T-helper 22 cell (primary cell): ENCODE data around the gene STYK1.
"Not testable (repeated sequence)": the region's sequence is repeated elsewhere in the genome, so short reads cannot be mapped to it uniquely, and the experiment has no call there.

Experiments
- DNase-seq: peaks from one replicate; pipeline ENCODE4 v3.0.0-alpha.2; 2020; ENCODE audit warnings: low read depth

Gene STYK1

DNA sequence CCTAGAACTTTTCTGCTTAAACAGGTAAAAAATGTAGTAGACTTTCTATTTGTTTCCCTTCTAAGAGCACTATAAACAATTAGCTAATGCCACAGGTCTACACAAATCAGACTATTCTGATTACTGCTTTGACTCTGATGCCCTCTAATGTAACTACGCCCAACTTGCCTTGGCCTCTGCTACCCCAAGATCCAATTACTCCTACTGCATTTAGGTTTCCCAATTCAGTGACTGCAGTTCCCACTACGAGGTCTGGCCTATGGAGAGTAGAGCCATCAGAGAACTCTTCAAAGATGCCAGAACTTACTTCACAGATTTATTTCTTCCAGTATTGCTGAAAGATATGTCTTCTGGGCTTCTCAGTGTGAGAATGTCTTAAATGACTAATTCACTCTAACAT lies 15.3 kb upstream of the STYK1 start:
- DNase-seq: no peak

DNA sequence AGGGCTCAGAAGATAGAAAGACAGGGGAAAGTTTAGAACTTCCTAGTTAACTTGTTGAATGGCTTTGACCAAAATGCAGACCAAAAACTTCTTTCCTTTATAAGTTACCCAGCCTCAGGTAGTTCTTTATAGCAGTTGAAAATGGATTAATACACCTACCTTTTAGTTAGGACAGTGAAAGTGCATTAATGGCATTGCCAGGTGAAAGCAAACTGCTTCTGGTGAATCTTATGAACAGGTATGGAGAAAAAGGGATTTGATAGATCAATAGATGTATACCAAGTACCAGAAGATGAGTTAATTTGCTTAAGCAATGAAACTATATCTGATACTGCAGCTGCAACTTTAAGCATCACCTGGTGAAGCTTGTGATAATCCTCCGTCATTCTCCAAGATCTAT lies 14.2 kb upstream of the STYK1 start:
- DNase-seq: no peak

DNA sequence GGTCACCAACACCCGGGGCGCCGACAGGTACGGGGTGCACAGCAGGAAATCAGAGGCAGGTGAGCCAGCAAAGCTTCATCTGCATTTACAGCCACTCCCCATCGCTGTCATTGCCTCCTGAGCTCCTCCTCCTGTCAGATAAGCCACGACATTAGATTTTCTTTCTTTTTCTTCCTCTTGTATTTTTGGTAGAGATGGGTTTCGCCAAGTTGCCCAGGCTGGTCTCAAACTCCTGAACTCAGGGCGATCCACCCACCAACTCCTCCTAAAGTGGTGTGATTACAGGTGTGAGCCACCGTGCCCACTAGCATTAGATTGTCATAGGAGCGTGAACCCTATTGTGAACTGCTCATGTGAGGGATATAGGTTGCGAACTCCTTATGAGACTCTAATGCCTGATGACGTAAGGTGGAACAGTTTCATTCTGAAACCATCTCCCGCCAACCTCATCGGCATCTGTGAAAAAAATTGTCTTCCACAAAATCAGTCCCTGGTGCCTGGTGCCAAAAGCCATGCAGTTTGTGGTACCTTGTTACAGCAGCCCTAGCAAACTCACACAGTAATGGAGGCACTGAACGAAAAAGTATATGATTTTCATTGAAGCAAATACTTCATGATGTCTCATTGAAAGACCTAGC lies 1.5 kb downstream of the STYK1 start:
- DNase-seq: no peak

DNA sequence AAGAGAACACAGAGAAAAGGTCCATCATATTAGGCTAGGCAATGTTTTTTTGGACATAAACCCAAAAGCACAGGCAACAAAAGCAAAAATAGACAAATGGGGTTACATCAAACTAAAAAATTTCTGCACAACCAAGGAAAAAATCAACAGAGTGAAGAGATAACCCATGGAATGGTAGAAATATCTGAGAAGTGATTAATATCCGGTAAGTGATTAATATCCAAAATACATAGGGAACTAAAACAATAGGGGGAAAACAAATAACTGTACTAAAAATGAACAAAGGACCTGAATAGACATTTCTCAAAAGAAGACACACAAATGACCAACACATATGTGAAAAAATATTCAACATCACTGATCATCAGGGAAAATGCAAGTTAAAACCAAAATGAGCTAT lies 4.3 kb downstream of the STYK1 start:
- no peak for DNase-seq

DNA sequence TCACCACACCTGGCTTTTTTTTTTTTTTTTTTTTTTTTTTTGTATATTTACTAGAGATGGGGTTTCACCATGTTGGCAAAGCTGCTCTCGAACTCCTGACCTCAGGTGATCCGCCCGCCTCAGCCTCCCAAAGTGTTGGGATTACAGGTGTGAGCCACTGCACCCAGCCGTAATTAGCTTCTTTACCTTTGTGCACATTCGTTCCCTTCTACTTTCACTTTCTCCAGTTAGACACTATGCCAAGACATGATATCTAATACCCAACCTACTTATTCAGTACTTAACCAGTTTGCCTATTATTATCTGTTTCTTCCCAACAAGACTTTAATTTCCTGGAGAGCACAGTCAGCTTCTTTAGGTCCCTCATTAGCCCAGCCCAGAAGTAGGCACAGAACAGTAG lies 5.3 kb downstream of the STYK1 start:
- no peak for DNase-seq

DNA sequence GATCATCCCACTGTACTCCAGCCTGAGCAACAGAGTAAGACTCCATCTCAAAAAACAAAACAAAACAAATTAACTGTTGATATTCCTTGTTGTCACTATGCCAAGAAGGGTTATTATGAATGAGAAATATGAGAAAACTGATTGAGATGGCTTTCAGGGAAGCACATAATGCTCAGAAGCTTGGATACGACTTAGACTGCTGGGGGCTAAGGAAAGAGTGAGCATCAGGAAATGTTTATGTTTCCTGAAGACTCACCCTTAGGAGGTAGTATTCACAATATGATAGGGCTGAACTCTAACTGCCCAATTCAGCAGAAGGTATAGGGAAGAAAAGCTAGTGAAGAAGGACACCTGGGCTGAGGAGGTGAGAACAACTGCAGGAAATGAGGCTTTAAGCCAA lies 6.3 kb downstream of the STYK1 start:
- DNase-seq: no peak

DNA sequence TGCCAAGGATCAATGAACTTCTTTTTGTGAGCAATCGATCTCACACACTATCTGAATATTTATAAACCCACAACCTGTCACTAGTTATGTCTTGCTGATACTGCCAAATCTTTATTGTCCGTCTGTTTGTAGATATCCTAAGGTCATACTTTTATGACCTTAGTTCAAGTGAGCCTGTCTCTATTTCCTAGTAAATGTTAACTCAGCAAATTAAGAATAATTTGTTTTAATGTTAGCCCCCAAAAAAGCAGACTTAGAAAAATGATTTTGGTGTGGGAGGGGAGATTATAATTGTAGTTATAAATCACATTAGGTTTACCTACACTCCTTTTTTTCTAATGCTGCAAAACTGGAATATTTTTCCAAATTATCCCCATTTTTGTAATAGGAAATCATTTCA lies 9.4 kb downstream of the STYK1 start:
- no peak for DNase-seq

DNA sequence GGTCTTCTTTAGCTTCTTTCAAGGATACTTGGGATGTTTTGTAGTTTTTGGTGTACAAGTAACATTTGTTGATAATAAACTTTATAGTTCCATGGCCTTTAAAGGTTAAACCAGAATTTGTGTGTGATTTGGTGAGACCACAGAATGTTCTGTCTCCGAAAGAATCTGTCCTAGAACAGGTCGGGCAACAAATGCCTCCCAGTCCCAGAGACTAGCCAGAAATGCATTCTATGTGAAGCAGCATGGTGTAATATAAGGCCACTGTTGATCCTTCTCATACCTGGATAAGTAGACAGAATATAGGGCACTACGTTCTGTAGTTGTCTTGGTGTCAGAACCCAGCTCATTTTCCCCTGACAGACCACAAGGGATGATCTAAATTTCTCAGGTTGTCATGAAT lies 10.0 kb downstream of the STYK1 start:
- no peak for DNase-seq

DNA sequence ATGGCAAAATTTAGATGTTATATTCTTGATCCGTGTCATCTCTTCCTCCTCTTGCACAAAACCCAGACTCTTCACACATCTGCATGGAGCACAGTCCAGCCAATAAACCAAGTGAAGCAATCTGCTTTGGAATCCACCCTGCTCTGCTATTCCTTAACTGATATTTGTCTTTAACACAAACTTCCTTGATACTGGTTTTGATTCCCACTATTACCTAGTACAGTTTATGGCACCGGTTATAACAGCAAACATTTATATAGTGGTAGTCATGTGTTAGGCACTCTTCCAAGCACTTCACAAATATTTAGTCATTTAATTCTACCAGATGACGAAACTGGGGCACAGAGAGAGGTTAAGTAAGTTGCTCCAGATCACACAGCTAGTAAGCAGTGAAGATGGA lies 12.5 kb downstream of the STYK1 start:
- no peak for DNase-seq

DNA sequence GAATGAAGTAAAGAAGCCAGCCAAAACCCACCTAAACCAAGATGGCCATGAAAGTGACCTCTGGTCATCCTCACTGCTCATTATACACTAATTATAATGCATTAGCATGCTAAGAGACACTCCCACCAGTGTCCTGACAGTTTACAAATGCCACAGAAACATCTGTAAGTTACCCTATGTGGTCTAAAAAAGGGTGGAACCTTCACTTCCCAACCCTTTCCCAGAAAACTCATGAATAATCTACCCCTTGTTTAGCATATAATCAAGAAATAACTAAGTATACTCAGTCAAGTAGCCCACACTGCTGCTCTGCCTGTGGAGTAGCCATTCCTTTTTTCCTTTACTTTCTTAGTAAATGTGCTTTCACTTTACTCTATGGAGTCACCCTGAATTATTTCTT lies 19.8 kb downstream of the STYK1 start:
- DNase-seq: no peak

DNA sequence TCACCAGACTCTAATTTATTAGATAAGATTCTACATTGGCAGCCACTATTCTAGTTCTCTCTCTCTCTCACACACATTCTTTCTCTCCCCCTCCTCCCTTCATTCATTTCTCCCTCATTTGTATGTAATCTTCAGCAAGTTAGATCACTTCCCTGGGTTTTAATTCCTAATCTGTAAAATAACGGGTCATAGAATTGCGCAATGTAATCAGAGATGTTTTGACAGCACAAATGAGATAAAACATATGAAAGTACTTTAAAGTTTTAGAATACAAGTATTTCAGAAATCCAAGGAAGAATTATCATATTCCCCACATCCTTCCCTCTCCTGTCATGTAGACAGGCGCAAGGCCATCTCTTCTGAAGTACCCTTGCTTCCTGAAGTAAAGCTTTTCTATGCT lies 21.7 kb downstream of the STYK1 start:
- no peak for DNase-seq

DNA sequence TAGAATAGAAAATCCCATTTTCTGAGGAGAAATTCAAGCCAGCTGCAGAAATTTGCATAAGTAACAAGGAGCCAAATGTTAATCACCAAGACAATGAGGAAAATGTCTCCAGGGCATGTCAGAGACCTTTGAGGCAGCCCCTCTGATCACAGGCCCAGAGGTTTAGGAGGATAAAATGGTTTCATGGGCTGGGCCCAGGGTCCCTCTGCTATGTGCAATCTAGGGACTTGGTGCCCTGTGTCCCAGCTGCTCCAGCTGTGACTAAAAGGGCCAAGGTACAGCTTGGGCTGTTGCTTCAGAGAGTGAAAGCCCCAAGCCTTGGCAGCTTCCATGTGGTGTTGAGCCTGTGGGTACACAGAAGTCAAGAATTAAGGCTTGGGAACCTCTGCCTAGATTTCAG lies 27.3 kb downstream of the STYK1 start:
- DNase-seq: not testable (repeated sequence)

DNA sequence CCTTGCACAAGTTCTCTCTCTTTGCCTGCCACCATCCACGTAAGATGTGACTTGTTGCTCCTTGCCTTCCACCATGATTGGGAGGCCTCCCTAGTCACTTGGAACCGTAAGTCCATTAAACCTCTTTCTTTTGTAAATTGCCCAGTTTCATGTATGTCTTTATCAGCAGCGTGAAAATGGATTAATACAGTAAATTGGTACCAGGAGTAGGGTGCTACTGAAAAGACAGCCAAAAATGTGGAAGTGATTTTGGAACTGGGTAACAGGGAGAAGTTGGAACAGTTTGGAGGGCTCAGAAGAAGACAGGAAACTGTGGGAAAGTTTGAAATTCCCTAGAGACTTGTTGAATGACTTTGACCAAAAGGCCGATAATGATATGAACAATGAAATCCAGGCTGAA lies 27.9 kb downstream of the STYK1 start:
- DNase-seq: no peak

DNA sequence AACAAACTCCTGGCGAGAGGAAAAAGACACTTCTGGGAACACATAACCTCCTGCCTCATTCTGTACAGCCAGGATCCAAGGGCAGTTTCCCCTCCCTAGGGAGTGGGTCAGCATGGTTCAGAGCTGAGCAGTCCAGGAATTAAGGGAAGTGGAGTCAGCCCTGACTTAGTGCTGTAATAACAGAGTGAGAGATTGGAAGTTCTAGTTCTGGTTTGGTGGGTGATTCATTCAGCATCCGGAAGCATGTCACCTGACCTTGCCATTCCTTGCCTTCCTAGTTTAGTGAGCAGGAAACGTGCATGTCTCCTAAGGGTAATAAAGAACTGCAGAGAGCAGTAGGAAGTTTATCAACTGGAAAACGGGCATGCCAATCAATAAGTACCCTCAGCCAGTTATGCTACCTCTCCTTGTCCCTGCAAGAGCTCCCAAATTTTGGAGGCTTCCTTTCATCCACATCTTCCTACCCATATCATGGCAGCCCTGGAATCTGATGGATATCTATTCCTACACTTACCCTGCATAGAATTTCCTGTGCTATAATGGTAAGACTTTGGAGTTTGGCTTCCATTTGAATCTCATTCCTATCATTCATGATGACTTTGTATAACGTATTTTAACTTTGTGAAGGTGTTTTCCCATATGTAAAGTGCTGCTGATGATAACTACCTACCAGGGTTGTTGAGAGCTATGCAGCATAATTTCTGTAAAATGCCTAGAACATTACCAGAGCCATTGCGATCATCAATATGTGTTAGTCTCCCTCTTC lies 31.9 kb downstream of the STYK1 start:
- DNase-seq: no peak

DNA sequence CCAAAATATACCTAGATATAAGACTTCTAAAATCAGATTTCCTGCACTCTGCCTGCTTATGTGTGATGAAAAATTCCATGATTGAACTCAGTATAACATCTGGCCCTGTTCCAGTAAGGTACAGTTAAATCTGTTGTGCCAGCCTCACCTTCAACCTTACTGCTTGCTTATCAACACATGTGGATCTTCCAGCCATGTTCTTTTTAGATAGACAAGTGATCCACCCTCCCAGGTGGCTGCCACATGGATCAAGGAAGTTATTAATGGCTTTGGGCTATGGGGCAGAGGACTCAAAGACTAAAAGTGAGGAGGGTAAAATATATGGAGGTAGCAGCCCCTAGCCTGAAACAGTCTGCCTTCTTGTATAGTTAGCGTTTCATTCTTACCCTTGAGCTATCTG lies 35.1 kb downstream of the STYK1 start:
- DNase-seq: no peak

DNA sequence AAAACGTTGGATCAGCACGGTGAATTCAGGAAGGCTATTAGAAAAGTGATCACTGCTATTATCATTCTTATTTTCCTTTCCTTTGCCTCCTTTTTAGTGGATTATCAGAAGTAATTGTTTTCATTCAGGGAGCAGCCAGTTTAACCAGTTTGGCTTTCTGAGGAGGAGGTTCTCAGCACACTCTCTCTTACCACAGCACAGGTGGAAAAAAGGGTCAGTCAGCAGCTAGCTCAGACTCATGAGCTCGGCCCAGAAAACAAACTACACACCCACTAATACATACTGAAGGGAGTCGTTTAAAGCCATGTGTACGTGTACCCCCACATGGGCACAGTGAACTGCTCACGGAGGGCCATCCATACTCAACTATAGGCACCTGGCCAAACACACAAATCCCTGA lies 37.2 kb downstream of the STYK1 start:
- DNase-seq: no peak

DNA sequence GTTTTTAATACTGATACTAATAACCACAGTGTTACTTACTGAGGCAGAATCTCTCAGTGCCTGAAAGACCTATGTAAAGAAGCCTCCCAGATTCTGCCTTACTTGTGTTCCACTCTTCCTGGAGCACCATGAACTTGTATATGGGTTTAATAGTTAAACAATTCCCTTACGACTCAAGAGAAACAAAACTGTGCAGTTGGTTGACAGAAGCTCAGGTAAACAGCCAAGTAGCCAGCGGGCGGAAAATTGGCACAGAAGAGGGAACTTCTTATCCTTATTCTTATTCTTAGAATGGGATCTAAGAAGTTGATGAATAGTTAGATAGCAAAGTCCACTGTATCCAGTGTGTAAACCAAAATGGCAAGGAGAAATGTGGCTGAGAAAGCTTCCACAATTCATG lies 37.7 kb downstream of the STYK1 start:
- no peak for DNase-seq

DNA sequence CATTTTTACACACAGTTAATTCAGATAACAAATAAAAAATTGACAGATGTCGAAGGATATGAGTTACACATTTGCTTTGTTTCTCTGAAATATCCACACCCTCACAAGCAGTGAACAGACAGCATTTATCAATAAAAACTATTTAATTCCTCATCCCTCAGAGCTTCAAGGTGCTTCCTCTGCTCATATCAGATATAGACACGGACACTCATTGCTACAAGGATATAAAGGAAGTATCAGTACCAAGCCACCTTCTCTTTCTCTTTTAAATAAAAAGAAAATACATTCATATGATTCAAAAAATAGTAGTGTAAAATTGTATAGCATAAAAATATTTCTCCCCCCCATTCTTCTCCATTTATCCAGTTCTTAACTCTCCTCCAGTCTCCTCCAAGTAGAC lies 38.5 kb downstream of the STYK1 start:
- DNase-seq: no peak

DNA sequence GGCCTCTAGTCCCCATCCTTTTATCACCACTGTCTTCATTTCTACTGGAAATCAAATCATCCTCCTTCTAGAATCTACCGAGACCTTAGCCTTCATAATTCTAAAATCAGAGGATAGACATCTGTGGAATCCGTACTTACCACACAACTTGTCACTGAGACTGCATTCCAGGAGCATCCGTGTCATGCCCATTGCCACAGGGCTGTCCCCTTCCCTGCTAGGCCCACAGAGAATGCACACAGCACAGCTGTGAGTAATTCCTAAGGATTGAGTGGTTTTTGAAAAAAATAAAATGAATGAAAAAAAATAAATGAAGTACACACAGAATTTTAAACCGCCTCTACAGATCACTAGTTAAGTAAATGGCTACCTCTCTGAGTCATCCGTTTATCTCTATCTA lies 39.4 kb downstream of the STYK1 start:
- no peak for DNase-seq

DNA sequence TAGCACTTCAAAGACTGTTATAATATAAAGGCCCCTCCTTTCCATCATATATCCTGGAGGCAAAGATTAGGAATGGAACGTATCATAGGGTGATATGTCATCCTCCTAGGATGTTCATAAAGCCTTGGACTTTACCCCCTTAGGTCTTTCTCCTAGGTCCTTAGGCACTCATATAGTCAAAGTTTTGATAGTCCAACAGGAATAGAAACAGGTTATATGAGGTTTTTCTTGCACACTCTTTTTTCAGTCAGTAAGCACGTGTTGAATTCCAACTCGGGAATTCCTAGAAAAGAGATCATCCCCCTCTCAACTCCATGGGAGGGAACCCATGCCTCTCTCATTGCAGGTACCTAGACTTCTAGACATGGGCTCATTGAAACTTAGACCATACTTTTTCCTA lies 40.3 kb downstream of the STYK1 start:
- DNase-seq: no peak

DNA sequence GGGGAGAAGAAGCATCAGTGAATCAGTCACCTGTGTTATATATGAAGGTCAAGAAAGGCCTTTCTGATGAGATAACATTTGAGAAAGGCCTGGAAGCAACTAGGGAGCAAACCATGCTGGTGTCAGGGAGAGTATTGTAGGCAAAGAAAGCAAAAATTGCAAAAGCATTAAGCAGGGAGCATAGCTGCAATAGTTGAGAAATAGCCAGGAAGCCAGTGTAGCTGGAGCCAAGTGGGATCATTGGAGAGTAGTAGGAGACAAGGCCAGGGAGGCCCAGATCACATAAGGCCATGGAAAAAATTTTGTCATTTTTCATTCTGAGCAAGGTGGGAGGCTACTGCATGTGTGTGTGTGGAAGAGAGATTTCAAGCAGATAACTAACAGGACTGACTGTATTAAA lies 41.6 kb downstream of the STYK1 start:
- no peak for DNase-seq

DNA sequence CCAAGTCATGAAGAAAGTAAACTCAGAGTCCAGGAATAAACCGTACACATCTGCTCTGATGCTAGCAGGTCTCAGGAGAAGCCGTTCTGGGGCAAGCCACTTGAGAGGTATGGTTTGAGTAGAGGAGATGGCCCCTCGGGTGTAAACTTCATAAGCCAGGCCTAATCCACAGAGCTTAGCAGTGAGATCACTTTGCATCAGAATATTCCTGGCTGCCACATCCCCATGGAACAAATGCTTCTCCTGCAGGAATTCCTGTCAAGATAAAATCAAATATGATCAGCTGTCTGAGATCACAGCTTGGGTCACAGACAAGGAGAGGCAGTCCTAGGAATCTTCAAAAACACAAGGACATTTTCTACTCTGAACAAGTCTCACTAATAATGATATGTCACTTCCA lies 49.2 kb downstream of the STYK1 start:
- no peak for DNase-seq

DNA sequence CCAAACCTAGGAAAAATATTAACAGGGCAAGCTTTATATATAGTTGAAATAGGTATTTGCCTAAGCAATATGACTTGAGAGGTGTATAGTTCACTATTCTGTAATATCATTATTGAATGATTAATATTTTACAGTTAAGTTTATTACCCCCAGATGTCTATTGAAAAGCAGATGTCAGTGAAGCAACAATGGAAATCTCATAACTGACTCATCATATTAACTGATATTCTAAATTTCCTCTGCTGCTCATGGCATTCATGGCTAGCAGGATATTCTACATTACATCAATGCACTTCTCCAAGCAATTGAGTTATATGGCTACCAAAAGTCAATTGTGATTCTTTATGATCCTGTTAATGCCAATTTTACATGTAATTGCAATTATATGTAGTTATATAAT lies 50.7 kb downstream of the STYK1 start:
- no peak for DNase-seq

DNA sequence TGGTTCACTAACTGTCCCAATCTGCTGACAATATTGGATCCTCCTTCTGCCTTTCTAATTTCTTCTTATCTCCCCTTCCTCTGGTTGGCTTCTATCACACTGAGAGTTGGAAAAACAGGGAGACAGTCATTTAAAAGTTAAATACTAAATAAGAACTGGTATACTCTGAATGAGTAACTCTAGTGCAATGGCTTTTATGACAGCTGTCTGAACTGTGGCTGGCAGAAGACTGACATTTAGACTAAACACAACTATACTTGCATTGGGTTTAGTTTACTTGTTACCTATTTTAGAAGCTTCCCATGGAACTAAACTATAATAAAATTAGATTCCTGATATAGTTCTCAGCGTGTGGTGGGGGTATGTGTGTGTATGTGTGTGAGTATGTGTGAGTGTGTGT lies 52.6 kb downstream of the STYK1 start:
- no peak for DNase-seq
